H9 (cell line): ENCODE data around the gene KRTAP4-2. TPM values are rescaled to one million over a fixed set of nuclear protein-coding genes. Genes with fewer than 3 reads are reported as not detected.

Source experiments
- DNase-seq: peaks from one replicate; pipeline ENCODE4 v3.0.0-alpha.2; 2017
- H2AFZ ChIP-seq: one replicate; pipeline ENCODE4 v1.6.1; 2013; ENCODE audit warnings: mild to moderate bottlenecking, low read length, control low read depth, moderate library complexity
- H2AK5ac ChIP-seq: 2 replicates; pipeline ENCODE4 v1.6.1; 2013; ENCODE audit warnings: low read length, control low read depth, mixed read lengths; ENCODE audit not compliant: insufficient read length
- H2BK120ac ChIP-seq: one replicate; pipeline ENCODE4 v1.6.1; 2013; ENCODE audit warnings: low read depth, mild to moderate bottlenecking, low read length, control low read depth, inconsistent platforms; ENCODE audit not compliant: poor library complexity, severe bottlenecking
- H2BK12ac ChIP-seq: 2 replicates; pipeline ENCODE4 v1.6.1; 2013; ENCODE audit warnings: low read length, control low read depth, mixed read lengths, low read depth; ENCODE audit not compliant: insufficient read length
- H2BK15ac ChIP-seq: 2 replicates; pipeline ENCODE4 v1.6.1; 2013; ENCODE audit warnings: low read depth, low read length, control low read depth
- H2BK20ac ChIP-seq: one replicate; pipeline ENCODE4 v1.6.1; 2013; ENCODE audit warnings: low read depth, mild to moderate bottlenecking, low read length, control low read depth, inconsistent platforms; ENCODE audit not compliant: poor library complexity, severe bottlenecking
- H2BK5ac ChIP-seq: 2 replicates; pipeline ENCODE4 v1.6.1; 2013; ENCODE audit warnings: low read length, control low read depth, mixed read lengths; ENCODE audit not compliant: insufficient read length
- H3K14ac ChIP-seq: 2 replicates; pipeline ENCODE4 v1.6.1; 2013; ENCODE audit warnings: low read length, control low read depth; ENCODE audit not compliant: insufficient read depth
- H3K18ac ChIP-seq: 2 replicates; pipeline ENCODE4 v1.6.1; 2013; ENCODE audit warnings: low read depth, mild to moderate bottlenecking, mixed read lengths, low read length, control low read depth; ENCODE audit not compliant: insufficient read length
- H3K23ac ChIP-seq: 2 replicates; pipeline ENCODE4 v1.6.1; 2013; ENCODE audit warnings: low read length, control low read depth, mixed read lengths, low read depth; ENCODE audit not compliant: insufficient read length
- H3K23me2 ChIP-seq: 2 replicates; pipeline ENCODE4 v1.6.1; 2013; ENCODE audit warnings: low read depth, mild to moderate bottlenecking, mixed read lengths, low read length, control low read depth; ENCODE audit not compliant: insufficient read length, poor library complexity, severe bottlenecking
- H3K27ac ChIP-seq: 2 replicates; pipeline ENCODE4 v1.5.1; 2013; ENCODE audit warnings: low read length, control low read depth, mixed read lengths, low read depth; ENCODE audit not compliant: insufficient read length
- H3K27me3 ChIP-seq: 2 replicates; pipeline ENCODE4 v1.6.1; 2013; ENCODE audit warnings: low read length, control low read depth, inconsistent platforms; ENCODE audit not compliant: insufficient read depth
- H3K4ac ChIP-seq: 2 replicates; pipeline ENCODE4 v1.6.1; 2013; ENCODE audit warnings: low read depth, mild to moderate bottlenecking, control low read depth, inconsistent platforms, low read length, moderate library complexity
- H3K4me1 ChIP-seq: 2 replicates; pipeline ENCODE4 v1.6.1; 2013; ENCODE audit warnings: low read length, control low read depth, inconsistent platforms; ENCODE audit not compliant: insufficient read depth
- H3K4me2 ChIP-seq: 2 replicates; pipeline ENCODE4 v1.6.1; 2013; ENCODE audit warnings: low read length, control low read depth, mixed read lengths; ENCODE audit not compliant: insufficient read length, insufficient read depth
- H3K56ac ChIP-seq: 2 replicates; pipeline ENCODE4 v1.6.1; 2013; ENCODE audit warnings: low read depth, mild to moderate bottlenecking, mixed read lengths, low read length, control low read depth; ENCODE audit not compliant: insufficient read length
- H3K79me1 ChIP-seq: 2 replicates; pipeline ENCODE4 v1.6.1; 2013; ENCODE audit warnings: low read depth, mild to moderate bottlenecking, moderate library complexity, low read length, control low read depth, inconsistent platforms; ENCODE audit not compliant: insufficient read depth, poor library complexity, severe bottlenecking
- H3K79me2 ChIP-seq: 2 replicates; pipeline ENCODE4 v1.6.1; 2013; ENCODE audit warnings: low read length, control low read depth, inconsistent platforms; ENCODE audit not compliant: insufficient read depth
- H3K9ac ChIP-seq: 2 replicates; pipeline ENCODE4 v1.6.1; 2013; ENCODE audit warnings: low read length, control low read depth, mixed read lengths; ENCODE audit not compliant: insufficient read length; ENCODE audit errors: extremely low read depth
- H3K9me3 ChIP-seq: one replicate; pipeline ENCODE4 v1.6.1; 2013; ENCODE audit warnings: low read depth, low read length, inconsistent platforms; ENCODE audit not compliant: control insufficient read depth
- H3T11ph ChIP-seq: one replicate; pipeline ENCODE4 v1.6.1; 2013; ENCODE audit warnings: mild to moderate bottlenecking, low read length, control low read depth, inconsistent platforms
- H4K20me1 ChIP-seq: one replicate; pipeline ENCODE4 v1.6.1; 2013; ENCODE audit not compliant: control insufficient read depth, insufficient read length, insufficient read depth
- H4K5ac ChIP-seq: 2 replicates; pipeline ENCODE4 v1.6.1; 2013; ENCODE audit warnings: low read depth, mild to moderate bottlenecking, mixed read lengths, low read length, control low read depth; ENCODE audit not compliant: insufficient read length
- H4K8ac ChIP-seq: replicated peaks from 2 replicates; pipeline ENCODE4 v1.6.1; 2013; ENCODE audit warnings: low read length, control low read depth, mixed read lengths, low read depth; ENCODE audit not compliant: insufficient read length
- H4K91ac ChIP-seq: 2 replicates; pipeline ENCODE4 v1.6.1; 2013; ENCODE audit warnings: low read depth, mild to moderate bottlenecking, moderate library complexity, mixed read lengths, low read length, control low read depth; ENCODE audit not compliant: insufficient read length
- H3K27ac Mint-ChIP-seq, 3 experiments: 2 replicates in 2 of 3; 3 replicates in 1 of 3; pipeline ENCODE4 v1.8.0; 2020 to 2021; ENCODE audit warnings: mixed read lengths in 3 of 3, mild to moderate bottlenecking in 1 of 3, moderate library complexity in 1 of 3
- H3K27me3 Mint-ChIP-seq: 2 replicates; pipeline ENCODE4 v1.8.0; 2021; ENCODE audit warnings: low read depth, mild to moderate bottlenecking, moderate library complexity, mixed read lengths
- H3K36me3 Mint-ChIP-seq, 3 experiments: 2 replicates in 2 of 3; 3 replicates in 1 of 3; pipeline ENCODE4 v1.8.0; 2020 to 2021; ENCODE audit warnings: low read depth in 3 of 3, mixed read lengths in 3 of 3; ENCODE audit not compliant: insufficient read depth in 1 of 3
- H3K4me1 Mint-ChIP-seq, 2 experiments: 2 replicates each; pipeline ENCODE4 v1.8.0; 2020; ENCODE audit warnings: mixed read lengths in 2 of 2
- H3K4me3 Mint-ChIP-seq, 2 experiments: 2 replicates in 1 of 2; 3 replicates in 1 of 2; pipeline ENCODE4 v1.8.0; 2020 to 2021; ENCODE audit warnings: mild to moderate bottlenecking in 2 of 2, mixed read lengths in 2 of 2, moderate library complexity in 1 of 2
- H3K9me3 Mint-ChIP-seq, 2 experiments: 2 replicates in 1 of 2; 3 replicates in 1 of 2; pipeline ENCODE4 v1.8.0; 2020; ENCODE audit warnings: mild to moderate bottlenecking in 2 of 2, mixed read lengths in 2 of 2, moderate library complexity in 1 of 2
- CTCF ChIP-seq: fragments of 200-600 bp; sonication (generic); conservative IDR thresholded peaks from 3 replicates; pipeline ENCODE4 v1.8.0; 2021; ENCODE audit warnings: antibody characterized with exemption, mild to moderate bottlenecking
- whole genome bisulfite sequencing: extraction: QIAGEN DNeasy Blood & Tissue Kit; methylation state at CpG from one replicate; pipeline ENCODE4 v1.1.7; 2013; ENCODE audit warnings: missing lambda C conversion rate, low lambda C conversion rate, mixed read lengths; ENCODE audit not compliant: insufficient read length; ENCODE audit errors: extremely low coverage; 5-methylcytosine and 5-hydroxymethylcytosine counted together
- total RNA-seq: library from RNA; stranded (reverse); gene quantifications from 2 replicates; pipeline ENCODE4 v1.2.1, GENCODE V29; 2021

The KRTAP4-2 gene
- total RNA-seq, 1 experiment from 2014 or later = not detected

GRCh38 chr17:41145261-41145660 lies 32.8 kb downstream of the KRTAP4-2 start:
- H4K5ac ChIP-seq = no peak overlapping the region
- no peak overlapping the region for H3K14ac ChIP-seq
- H3K4me1 ChIP-seq = no peaks in the 10 kb centered on the region
- H3K79me1 ChIP-seq = no peaks in the 10 kb centered on the region
- H3K9ac ChIP-seq = no peak overlapping the region
- H2AFZ ChIP-seq = no peak overlapping the region
- peaks cover 5% of the 10 kb centered on the region for H3K9me3 ChIP-seq
- Mint-ChIP-seq H3K4me1 (peaks cover 2 to 13% of the 10 kb centered on the region in 2 experiments), H3K4me3 (no peak overlapping the region), H3K27me3 (no peaks in the 10 kb centered on the region), H3K27ac (no peak overlapping the region), H3K36me3 (peaks cover 11 to 34% (median 19%) of the 10 kb centered on the region in 3 experiments), H3K9me3 (peaks cover 22 to 28% of the 10 kb centered on the region in 2 experiments)
- no peak overlapping the region for H2BK20ac ChIP-seq
- H2AK5ac ChIP-seq = no peak overlapping the region
- no peak overlapping the region for H3K4me2 ChIP-seq
- H3K4ac ChIP-seq = no peak overlapping the region
- no peak overlapping the region for H3K18ac ChIP-seq
- H2BK12ac ChIP-seq = no peak overlapping the region
- no peak for TF ChIP-seq CTCF
- no peak overlapping the region for H2BK15ac ChIP-seq
- WGBS = no CpG with 5 or more reads among the region's 2 CpGs
- no peak overlapping the region for H3T11ph ChIP-seq
- H3K79me2 ChIP-seq = no peaks in the 10 kb centered on the region
- no peak overlapping the region for H4K8ac ChIP-seq
- DNase-seq = no peak
- no peak overlapping the region for H3K27ac ChIP-seq
- H4K91ac ChIP-seq = no peak overlapping the region
- H3K27me3 ChIP-seq = no peaks in the 10 kb centered on the region
- H2BK5ac ChIP-seq = no peak overlapping the region
- H2BK120ac ChIP-seq = no peak overlapping the region
- H3K23me2 ChIP-seq = no peaks in the 10 kb centered on the region
- no peak overlapping the region for H3K56ac ChIP-seq
- H3K23ac ChIP-seq = no peak overlapping the region
- no peaks in the 10 kb centered on the region for H4K20me1 ChIP-seq
